Dermis blood vessel endothelial cell (primary cell): ENCODE measurements around the gene SORCS1. TPM values are rescaled to one million over a fixed set of nuclear protein-coding genes. Genes with fewer than 3 reads are reported as not detected.

Source experiments
- DNase-seq: peaks from one replicate; pipeline ENCODE4 v3.0.0; 2010
- total RNA-seq: library from RNA; depleted of rRNA; stranded (reverse); fragments of >200 nt; gene quantifications from 2 replicates; pipeline ENCODE4 v1.2.3, GENCODE V29; 2014

Gene SORCS1
- total RNA-seq, 1 donor from 2014 or later, result not detected

DNA sequence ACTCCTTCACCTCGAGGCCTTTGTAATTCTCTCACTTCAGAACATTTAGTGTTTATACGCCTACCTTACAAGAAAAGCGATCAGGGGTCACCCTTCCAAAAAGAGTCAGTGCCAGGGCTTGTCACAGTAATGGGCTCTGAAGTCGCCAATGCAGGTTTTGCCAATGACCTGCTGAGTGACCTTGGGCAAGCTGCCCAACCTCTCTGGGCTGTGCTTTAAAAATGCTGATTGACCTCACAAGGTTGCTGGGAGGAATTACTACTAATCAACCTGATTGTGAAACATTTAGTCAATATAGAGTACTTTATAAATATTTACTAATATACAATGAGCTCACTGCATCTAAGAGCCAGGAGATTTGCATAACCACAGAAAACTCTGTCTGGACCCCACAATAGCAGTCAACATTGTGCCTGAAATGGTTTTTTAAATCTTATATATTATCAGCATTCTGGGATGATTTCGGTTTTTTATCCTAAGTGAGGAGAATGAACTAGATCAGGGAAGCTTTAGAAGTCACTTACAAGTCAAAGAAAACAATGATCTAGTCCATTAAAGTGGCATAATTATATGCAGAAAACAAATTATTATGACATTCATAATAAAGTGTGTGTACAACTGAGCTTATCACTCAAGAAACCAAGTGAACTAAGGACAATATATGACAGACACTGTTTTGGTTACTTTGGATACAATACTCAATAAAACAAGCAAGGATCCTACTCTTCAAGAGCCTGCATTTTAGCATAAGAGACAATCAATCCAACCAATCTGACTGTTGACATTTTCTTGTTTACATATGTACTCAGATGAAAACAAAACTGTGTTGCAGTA, 290.5 kb downstream of the SORCS1 start:
- DNase-seq, result no peak

DNA sequence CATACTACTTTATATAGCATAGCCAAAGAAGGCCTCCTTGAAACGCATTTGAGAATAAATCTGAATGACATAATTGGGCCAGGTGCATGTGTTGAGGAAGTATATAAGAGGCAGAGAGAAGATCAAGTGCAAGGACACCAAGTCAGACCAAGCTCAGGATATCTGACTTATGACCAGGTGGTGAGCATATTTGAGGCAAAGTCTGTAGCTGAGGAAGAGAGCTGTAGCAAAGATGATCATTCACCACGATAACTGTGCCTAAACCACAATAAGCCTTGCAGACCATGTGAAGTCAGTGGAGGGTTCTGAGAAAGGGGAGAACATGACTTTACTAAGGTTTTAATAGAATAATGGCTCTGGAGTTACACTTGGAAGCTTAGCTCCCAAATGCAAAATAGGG, 292.3 kb downstream of the SORCS1 start:
- DNase-seq, result no peak

DNA sequence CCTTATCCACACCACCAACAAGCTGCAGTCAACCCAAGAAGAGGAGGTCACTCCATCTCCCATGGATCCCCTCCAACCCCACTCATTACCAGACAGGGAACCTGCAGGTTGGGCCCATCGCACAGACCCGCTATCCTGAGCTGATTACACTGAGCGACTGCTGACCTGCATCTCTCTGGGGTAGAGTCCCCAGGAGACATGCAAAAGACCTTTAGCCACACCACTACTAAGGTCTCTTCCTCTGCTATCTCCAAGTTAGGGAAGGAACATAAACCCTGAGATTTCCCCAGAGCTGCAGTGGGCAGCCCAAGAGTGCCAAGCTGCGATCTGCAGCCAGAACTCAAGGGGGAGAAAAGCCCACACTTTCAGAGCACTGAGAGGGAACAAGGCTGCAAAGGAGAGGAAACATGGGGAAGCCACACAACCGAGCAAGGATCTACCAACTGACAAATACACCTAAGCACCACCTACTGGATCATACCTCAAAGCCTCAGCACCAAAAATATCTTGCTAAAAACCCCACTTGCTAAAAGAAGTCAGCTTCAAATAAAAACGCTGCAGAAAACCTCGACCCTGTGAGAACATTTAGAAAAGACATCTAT, 298.2 kb downstream of the SORCS1 start:
- DNase-seq, result no peak

DNA sequence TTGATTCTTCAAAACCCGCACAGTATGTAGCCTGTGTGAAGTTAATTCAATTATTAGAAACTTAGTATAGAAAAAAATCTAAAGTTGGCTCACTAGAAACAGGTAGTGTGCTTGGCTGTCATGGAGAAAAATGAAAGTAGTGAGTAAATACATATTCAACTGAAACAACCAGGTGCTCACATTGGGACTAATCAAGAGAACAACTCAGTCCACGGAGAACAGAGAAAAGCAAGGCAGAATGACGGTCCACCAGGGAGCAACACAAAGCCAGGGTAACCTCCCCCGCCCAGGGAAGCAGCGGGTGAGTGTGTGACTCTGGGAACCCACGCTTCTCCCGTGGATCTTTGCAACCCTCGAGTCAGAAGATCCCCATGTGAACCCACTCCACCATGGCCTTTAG, 300.5 kb downstream of the SORCS1 start:
- DNase-seq, result no peak

DNA sequence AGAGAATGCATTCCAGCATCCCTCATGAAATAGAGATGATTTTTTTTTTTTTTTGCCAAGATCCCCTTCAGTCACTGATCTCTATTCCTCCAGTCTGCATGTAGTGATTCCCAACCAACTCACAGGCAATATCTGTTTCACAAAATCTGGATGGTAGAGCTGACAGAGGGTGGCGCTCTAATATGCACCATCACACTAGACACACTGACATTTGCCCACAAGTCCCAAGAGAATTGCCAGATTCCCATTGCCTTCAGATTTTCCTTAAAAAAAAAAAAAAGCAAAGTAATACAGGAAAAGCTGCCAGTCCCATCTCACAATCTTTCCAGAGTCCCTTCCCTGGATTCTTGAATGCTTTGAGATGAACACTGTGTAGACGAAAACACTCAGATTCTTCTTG, 301.0 kb downstream of the SORCS1 start:
- no peak for DNase-seq

DNA sequence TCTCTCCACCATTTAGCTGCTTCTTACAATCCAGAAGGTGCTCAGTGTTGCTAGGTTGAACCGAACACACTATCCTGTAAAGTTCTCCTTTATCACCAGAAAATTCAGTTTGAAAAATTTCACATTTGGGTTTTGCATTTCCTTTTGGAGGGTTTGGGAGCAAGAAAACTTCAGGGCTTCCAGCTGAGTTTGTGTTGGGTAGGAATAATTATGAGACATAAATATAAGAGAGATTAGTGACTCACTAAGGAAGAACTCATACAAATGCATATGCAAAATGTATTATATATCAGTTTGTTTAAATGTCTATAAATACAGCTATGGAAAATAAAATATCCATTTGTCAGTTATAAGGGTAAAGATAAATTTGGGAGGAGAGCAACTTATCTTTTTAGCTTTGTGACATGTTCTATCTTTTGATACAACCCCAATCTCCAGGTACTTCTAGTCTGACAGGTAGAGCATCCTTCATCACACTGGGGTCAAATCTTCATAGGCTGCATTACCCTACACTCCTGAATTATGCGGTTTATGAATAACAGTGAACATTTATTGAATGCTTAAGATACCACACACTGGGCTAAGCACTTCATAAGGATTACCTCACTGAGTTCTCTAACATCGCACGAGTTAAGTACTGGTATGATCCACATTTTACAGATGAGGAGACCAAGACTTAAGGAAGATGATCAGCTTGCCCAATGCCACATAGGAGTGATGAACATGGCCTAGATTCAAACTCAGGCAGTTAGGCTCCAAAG, 304.4 kb downstream of the SORCS1 start:
- DNase-seq, result no peak

DNA sequence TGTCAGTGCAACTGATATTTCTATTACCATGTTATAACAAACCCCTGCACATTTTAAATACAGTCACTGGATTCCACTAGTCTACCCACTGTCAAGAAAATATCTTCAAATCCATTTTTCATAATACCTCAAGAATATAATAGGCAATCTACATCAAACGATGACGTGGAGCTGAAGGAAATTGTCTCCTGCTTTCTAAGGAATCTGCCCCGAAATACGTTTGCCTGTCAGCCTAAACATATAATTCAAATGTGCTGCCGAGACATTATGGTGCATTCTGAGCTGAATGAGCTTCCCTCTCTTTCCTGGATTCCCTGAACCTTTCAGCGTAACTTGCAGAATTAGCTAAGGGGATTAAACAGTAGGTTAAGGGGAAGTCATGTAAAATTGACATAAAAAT, 306.8 kb downstream of the SORCS1 start:
- no peak for DNase-seq

DNA sequence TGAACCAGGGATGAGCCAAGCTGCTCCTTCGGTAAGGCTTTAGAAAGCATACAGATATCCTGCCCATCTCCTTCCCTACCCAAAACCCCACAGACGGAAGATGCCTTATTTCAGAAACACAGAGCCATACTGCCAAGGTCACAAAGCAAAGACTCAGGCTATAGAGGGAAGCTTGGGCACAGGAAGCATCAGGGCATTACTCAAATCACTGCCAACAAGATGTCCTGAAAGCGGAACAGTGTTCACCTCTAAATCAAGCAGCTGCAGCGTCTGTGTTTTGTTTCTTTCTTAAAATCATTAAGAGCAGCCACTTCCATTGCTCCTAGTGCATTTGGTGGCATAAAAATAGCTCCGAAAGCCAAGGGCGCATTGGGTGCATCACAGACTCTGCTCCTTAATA, 307.3 kb downstream of the SORCS1 start:
- DNase-seq, result no peak

DNA sequence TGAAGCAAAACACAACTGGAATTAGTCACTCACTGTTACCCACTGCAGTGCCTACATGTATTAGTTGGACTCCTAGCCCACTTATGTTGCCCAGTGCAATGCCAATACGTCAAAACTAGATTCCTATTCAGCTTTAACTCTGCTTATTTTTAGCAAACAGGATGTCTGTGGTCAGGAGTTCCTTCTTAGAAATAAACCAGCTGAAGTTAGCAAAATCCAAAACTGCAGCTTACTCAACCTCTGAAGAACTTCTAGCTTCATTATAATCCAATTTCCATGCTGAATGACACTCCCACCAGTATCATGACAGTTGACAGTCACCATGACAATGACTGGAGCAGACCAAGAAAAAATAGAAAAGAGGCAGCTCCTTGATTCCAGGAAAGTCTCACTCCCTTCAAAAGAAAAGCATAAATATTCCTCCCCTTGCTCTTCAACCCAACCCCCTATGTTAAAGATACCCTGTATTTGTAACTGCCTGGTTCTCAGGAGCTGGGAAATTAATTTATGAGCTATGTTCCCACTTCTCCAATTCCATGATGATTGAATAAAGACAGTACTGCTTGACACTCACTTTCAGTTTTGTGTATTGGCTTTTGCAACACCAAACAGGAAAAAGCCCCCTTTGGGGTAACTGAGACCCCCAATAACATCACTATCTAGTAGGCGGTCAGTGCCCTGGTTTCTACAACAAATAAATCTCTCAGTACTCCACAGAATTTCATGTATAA, 327.4 kb downstream of the SORCS1 start:
- DNase-seq, result no peak

DNA sequence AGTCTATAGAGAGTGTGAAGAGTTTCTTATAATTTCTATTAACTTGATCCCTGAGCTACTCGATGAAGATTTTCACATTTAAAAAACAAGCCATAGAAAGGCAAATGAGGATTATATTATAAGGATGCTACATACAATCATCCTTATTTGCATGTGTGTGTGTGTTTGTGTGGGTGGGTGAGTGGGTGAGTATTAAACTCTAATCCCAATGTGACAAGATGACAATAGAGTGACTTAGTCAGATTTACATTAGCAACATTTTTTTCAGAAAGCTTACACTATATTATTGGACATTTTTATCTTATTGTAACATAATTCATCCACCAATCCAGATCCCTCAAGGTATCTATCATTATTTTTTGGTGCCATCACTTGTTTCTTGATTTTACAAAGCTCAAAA, 331.7 kb downstream of the SORCS1 start:
- no peak for DNase-seq

DNA sequence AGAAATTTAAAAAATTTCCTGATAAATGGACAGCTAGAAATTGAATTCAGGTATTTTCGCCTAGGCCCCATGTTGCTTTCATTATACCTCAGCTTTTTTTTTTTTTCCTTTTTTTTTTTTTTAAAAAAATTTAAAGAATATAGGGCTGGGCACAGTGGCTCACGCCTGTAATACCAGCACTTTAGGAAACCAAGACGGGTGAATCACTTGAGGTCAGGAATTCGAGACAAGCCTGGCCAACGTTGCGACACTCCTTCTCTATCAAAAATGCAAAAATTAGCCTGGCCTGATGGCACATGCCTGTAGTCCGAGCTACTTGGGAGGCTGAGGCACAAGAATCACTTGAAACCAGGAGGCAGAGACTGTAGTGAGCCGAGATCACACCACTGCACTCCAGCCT, 334.0 kb downstream of the SORCS1 start:
- no peak for DNase-seq

DNA sequence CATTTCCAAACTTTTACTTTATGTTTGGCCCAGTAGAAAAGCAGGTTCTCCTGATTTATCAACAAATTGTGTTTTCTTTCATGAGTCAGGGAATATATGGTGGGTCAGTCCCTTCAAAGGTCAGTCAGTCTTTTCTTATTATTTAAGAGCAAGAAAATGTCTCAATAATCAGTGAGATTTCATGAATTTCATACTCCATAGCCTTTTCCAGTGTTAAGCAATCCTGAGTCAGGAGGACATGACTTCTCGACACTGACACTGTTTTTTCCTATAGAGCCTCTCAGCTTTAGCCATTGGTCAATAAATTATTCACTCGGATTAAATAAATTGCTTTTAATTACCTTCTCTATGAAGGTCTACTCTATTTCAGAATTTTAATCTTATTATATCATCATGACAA, 334.5 kb downstream of the SORCS1 start:
- DNase-seq, result no peak

DNA sequence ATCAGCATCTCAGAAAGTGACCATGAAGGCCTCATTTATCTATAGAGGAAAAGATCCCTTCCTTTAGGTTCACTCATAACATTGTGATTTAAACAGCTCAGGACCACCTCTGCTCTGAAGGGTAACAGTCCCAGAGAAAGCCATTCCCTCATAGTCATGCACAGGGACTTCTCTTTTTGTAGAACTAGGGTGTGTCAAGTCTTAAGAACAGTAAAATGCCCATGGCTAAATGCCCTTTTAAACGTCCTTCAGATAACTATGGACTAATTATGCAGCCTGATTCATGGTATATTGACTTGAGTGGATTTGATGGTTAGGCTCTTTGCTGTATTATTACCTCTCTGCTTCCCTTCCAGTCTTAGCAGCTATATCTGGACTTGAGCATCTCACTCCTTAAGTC, 337.8 kb downstream of the SORCS1 start:
- no peak for DNase-seq

DNA sequence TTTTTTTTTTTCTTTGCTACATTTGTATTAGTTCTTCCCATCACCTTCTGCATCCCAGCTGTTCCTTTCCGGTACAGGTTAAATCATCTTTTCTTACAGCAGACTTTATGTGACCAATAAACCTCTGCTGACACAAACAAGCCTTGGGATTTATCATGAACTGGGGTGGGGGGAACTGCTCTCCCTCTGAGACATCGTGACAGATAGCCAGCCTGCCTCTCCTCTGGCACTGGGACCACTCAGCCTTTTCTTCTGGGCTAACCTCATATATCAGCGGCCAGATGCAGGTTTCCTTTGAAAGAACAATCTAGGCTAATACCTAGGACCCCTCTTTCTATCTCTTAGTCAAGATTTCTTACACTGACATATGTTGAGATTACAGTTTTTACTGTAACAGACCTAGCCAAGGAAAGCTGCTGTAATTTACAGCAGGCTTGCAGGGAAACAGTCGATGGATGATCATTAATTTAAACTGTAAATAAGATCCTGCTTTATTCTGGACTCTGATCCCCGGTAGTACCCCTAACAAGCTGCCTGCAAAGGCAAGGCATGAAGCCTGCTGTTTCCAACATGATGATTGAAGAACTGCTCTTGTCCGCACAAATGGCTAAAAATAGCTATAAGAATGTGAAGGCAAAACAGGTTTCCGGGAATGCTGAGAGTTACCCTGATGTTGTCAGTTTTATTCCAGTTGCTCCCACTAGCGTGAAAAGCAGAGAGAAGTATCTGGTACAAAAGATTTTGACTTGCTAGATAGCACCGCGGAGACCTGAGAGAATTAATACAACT, 338.7 kb downstream of the SORCS1 start:
- no peak for DNase-seq

DNA sequence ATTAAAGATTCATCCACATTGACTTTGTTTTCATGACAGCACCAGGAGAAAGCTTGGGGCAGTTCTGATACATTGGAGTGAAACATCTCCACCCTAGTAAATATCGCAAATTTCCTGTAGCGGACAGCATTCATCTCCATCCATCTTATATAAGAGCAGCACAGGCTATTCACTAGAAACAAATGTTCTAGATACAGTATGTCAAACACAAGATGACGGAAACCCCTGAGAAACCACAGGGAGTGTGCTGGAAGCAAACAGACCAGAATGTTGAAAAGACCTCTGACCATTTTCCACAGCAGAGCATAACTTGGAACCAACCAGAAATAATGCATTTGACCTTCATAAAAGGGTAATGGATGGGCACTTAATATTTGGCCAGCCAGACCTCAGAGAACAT, 343.9 kb downstream of the SORCS1 start:
- no peak for DNase-seq

DNA sequence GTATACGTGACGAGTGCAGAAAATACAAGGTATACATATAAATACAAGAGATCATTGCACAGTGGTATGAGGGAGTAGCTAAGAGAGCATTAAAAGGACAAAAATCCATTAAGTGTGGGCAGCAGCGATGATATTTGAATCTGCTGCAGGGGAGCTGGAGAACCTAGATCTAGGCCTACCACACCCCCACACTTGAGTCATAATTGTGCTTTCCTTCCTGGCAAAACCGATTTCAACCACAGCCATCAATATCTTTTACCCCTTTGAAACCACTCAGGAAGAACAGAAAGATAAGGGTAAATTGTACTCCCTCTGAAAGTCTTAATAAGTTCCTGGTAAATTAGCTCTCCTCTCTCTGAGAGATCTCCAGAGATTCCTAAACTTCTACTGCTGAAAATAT, 345.0 kb downstream of the SORCS1 start:
- DNase-seq, result no peak

DNA sequence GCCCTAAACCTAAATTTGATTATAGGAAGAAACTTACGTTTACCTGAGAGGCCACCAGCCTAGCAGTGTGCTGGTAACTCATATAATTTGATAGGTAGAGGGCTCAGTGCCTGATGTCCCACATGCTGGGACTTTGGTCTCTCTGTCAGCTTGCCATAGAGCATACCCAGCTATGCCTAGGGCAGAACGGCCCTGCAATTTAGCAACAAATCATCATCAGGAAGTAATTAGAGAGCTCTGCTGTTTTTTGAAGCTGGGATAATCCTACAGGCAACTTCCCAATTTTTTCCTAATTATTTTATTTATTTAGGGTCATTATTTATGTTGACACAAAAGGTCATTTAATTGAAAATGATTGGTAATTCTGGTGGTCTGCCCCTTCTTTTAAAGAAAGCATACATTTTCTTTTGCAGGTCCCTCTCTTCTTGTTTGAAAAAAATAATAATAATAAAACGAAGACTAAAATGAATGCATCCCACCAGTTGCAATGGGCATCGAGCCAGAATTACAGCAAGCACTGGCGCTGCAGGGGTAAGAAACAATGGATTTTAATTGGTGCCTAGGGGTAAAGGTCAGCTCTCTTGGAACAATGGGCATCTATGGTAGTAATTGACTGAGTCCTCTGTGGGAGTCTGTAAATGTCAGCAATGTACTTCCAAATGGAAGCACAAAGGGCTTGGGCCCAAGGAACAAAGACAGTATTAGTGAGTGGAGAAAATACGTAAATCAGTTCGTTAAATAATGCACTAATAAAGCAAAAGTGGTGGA, 348.0 kb downstream of the SORCS1 start:
- DNase-seq, result no peak

DNA sequence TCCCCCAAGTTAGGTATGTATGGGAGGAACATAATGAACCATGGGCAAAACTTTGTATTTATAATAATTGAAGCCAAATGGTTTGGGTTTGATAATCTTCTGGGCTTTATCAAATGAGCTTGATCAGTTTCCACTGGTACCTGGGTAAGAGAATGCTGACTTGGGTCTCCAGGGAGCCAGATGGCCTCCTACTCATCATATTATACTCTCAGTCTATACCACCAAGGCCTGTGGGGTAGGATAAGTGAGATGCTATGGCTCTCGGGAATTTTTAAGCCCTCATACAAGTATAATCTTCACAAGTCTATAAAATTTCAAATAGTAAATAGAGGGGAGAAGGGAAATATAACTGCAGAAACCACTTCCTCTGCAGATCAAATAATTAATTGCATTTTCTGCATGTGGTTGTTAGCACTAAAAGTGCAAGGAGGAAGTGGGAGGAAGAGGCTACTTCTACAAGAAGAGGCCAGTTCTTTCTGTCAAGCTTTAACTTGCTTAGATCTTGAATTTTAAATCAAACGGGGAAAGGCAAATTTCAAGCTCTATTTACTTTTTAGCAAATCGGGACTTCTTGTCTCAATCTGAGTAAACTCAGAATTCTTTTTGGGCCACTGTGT, 349.0 kb downstream of the SORCS1 start:
- DNase-seq, result no peak

DNA sequence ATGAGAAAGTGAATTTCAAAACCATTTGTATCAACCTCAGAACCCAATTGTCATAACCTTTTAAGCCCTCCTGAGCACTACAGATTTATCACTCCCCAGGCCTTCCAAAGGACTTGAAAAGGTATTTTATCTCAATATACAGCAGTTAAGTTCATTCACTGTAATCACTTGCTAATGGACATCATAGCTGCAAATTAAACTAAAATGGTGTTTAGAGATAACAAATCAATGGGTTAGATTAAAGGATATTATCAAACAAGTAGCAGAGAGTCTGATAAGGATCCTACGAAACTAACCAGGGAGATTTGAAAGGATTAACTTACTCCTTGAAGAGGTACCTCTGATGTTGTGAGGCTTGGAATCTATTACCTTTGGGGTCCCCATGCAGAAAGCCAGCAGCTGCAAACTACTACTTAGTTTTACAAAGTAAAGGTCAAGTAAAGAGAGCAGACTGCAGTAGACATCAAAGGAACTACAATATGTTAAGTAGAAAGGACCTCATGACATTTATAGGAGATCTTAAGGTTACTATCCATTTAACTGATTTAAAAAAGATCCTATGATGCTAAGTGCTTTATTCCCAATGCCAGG, 359.4 kb downstream of the SORCS1 start:
- DNase-seq, result no peak

DNA sequence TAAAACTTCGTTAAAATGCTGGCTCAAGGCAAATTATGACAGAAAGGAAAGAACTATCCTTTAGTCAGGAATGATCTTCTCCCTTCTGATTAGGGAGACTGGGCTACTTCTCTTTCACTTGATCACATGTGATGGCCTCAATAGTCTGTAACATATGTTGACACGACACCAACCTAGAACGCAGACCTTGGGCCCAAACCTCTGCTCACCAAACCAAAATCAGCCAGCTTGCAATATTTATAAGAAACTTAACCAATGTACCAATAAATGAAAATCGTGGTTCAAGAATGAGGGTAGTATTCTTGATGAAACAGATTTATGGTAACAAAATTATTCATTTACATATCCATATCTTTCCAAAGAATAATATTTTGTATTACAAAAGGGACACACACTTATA, 361.6 kb downstream of the SORCS1 start:
- DNase-seq, result no peak

DNA sequence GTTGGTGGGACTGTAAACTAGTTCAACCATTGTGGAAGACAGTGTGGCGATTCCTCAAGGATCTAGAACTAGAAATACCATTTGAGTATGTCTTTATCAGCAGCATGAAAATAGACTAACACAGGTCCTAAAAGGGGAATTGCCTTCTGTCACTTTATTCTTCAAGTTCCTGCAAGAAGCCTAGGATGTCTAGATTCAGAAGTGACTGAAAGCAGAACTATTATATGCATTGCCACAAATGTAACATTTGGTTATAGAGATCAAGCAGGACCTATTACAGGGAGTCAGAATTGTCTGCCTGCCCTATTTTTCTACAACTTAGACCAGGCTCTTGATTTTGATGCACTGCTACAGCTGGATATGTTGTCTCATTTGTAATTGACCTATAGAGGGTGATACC, 364.7 kb downstream of the SORCS1 start:
- DNase-seq, result no peak
